HCT116 (cell line): ENCODE data around the gene KRCC1. TPM values are rescaled to one million over a fixed set of nuclear protein-coding genes. Genes with fewer than 3 reads are reported as not detected.

Experiments
- ATAC-seq: fragments of 200-7000 bp; cut with Tn5 transposase; 2 replicates; pipeline ENCODE4 v1.9.1; 2020; ENCODE audit warnings: mild to moderate bottlenecking, moderate library complexity
- BruUV-seq: library from RNA; stranded (reverse); fragments of 400-500 nt; replicated peaks from 2 replicates; lab custom pipeline; 2021; lab: Mats Ljungman, UMichigan
- CTCF ChIA-PET: fragments of 300-600 bp; sonication (Branson Sonifier 250); formaldehyde crosslinking; loops from one replicate; lab custom pipeline; 2021; ENCODE audit warnings: antibody characterized with exemption; lab: Charles Lee
- POLR2A ChIA-PET: fragments of 300-600, 350-600 bp; sonication (Branson Sonifier 250); formaldehyde crosslinking; loops from one replicate; lab custom pipeline; 2021; ENCODE audit warnings: antibody characterized with exemption; lab: Charles Lee
- RAD21 ChIA-PET, 2 experiments: fragments of 300-600 bp; sonication (Branson Sonifier 250); formaldehyde crosslinking; loops; one replicate each; lab custom pipeline; 2023; ENCODE audit warnings: low total read pairs in 2 of 2; ENCODE audit not compliant: uncharacterized antibody in 2 of 2, unreplicated experiment in 2 of 2, low non-redundant PET in 1 of 2; lab: Charles Lee
- DNase-seq: peaks from one replicate; pipeline ENCODE4 v3.0.0-alpha.2; 2010; ENCODE audit warnings: low read depth, low spot score
- H2AFZ ChIP-seq: fragments of 200-600 bp; shearing (Covaris generic), sonication (generic); 2 replicates; pipeline ENCODE4 v1.6.1; 2017; ENCODE audit warnings: low read depth, mixed run types, mixed read lengths, antibody characterized with exemption, low read length; ENCODE audit not compliant: poor library complexity, severe bottlenecking
- H3K27ac ChIP-seq: 2 replicates; pipeline ENCODE4 v1.5.1; 2012; ENCODE audit warnings: low read depth, low read length
- H3K27me3 ChIP-seq: fragments of 200-600 bp; sonication (generic); 2 replicates; pipeline ENCODE4 v1.6.1; 2016; ENCODE audit warnings: mixed run types, low read length, mixed read lengths; ENCODE audit not compliant: insufficient read depth
- H3K36me3 ChIP-seq, 2 experiments: fragments of 200-500 bp in 1 of 2; fragments of 200-600 bp in 1 of 2; sonication (Bioruptor generic) in 1 of 2; sonication (generic) in 1 of 2; 2 replicates each; pipeline versions ENCODE4 v1.5.1 to v1.6.1; 2014 to 2016; ENCODE audit warnings: low read length in 2 of 2, inconsistent platforms in 1 of 2, mixed read lengths in 1 of 2, mixed run types in 1 of 2; ENCODE audit not compliant: insufficient read depth in 2 of 2, control insufficient read depth in 1 of 2
- H3K4me1 ChIP-seq, 2 experiments: fragments of 200-600 bp in 1 of 2; sonication (generic) in 1 of 2; 2 replicates each; pipeline versions ENCODE4 v1.5.1 to v1.6.1; 2012 to 2017; ENCODE audit warnings: low read length in 2 of 2, inconsistent platforms in 1 of 2, mild to moderate bottlenecking in 1 of 2, mixed read lengths in 1 of 2, mixed run types in 1 of 2, moderate library complexity in 1 of 2; ENCODE audit not compliant: insufficient read depth in 2 of 2, control insufficient read depth in 1 of 2
- H3K4me2 ChIP-seq: fragments of 200-600 bp; sonication (generic); 2 replicates; pipeline ENCODE4 v1.6.1; 2017; ENCODE audit warnings: mixed run types, low read length, mixed read lengths
- H3K4me3 ChIP-seq, 2 experiments: fragments of 200-600 bp in 1 of 2; sonication (generic) in 1 of 2; replicated peaks in 1 of 2; 2 replicates each; pipeline ENCODE4 v1.5.1; 2011 to 2016; ENCODE audit warnings: low read length in 2 of 2, control low read depth in 1 of 2, low read depth in 1 of 2, mild to moderate bottlenecking in 1 of 2, mixed read lengths in 1 of 2, mixed run types in 1 of 2
- H3K79me2 ChIP-seq: fragments of 200-600 bp; sonication (generic); 2 replicates; pipeline ENCODE4 v1.6.1; 2017; ENCODE audit warnings: mild to moderate bottlenecking, mixed run types, low read length, moderate library complexity, mixed read lengths; ENCODE audit not compliant: insufficient read depth
- H3K9ac ChIP-seq: fragments of 200-600 bp; sonication (generic); 2 replicates; pipeline ENCODE4 v1.6.1; 2016; ENCODE audit warnings: low read length, mixed read lengths
- H3K9me2 ChIP-seq: fragments of 200-600 bp; sonication (generic), shearing (Covaris generic); 2 replicates; pipeline ENCODE4 v1.6.1; 2017; ENCODE audit warnings: mixed run types, mild to moderate bottlenecking, moderate library complexity; ENCODE audit not compliant: insufficient read depth
- H3K9me3 ChIP-seq, 2 experiments: fragments of 200-500 bp in 1 of 2; fragments of 200-600 bp in 1 of 2; sonication (Bioruptor generic) in 1 of 2; sonication (generic) in 1 of 2; 2 replicates each; pipeline ENCODE4 v1.6.1; 2014 to 2017; ENCODE audit warnings: low read length in 2 of 2, mixed read lengths in 2 of 2, inconsistent platforms in 1 of 2, low read depth in 1 of 2, mild to moderate bottlenecking in 1 of 2, mixed run types in 1 of 2, moderate library complexity in 1 of 2; ENCODE audit not compliant: control insufficient read depth in 1 of 2, insufficient read depth in 1 of 2
- H4K20me1 ChIP-seq: fragments of 200-600 bp; sonication (generic), shearing (Covaris generic); 2 replicates; pipeline ENCODE4 v1.6.1; 2017; ENCODE audit warnings: mixed run types, mild to moderate bottlenecking, moderate library complexity; ENCODE audit not compliant: insufficient read depth
- ATF3 ChIP-seq: IDR thresholded peaks from 2 replicates; pipeline ENCODE4 v1.6.1; 2012
- CEBPB ChIP-seq: IDR thresholded peaks from 2 replicates; pipeline ENCODE4 v1.6.1; 2012; ENCODE audit warnings: low read depth
- CTCF ChIP-seq, 3 experiments: fragments of 200-600 bp in 1 of 3; sonication (generic) in 1 of 3; IDR thresholded peaks in 2 of 3; conservative IDR thresholded peaks in 1 of 3; 2 replicates each; pipeline ENCODE4 v1.5.1; 2012 to 2017; ENCODE audit warnings: low read depth in 2 of 3, low read length in 2 of 3, antibody characterized with exemption in 1 of 3, borderline replicate concordance in 1 of 3, control low read depth in 1 of 3, mild to moderate bottlenecking in 1 of 3, mixed read lengths in 1 of 3, mixed run types in 1 of 3, moderate library complexity in 1 of 3; ENCODE audit not compliant: insufficient read depth in 1 of 3
- ELF1 ChIP-seq: IDR thresholded peaks from 2 replicates; pipeline ENCODE4 v1.6.1; 2012; ENCODE audit warnings: low read depth, borderline replicate concordance
- EZH2 ChIP-seq: fragments of 200-600 bp; sonication (generic); IDR thresholded peaks from 2 replicates; pipeline ENCODE4 v1.6.1; 2017; ENCODE audit warnings: antibody characterized with exemption, mixed run types
- EZH2phosphoT487 ChIP-seq: fragments of 200-600 bp; IDR thresholded peaks from 2 replicates; pipeline ENCODE4 v1.6.1; 2018; ENCODE audit warnings: antibody characterized with exemption, borderline replicate concordance
- MAX ChIP-seq: IDR thresholded peaks from 2 replicates; pipeline ENCODE4 v1.6.1; 2012
- POLR2A ChIP-seq: IDR thresholded peaks from 2 replicates; pipeline ENCODE4 v1.7.0; 2011; ENCODE audit warnings: borderline replicate concordance; ENCODE audit not compliant: insufficient read depth, insufficient read length; ENCODE audit errors: extremely low read depth
- POLR2AphosphoS5 ChIP-seq: IDR thresholded peaks from 2 replicates; pipeline ENCODE4 v1.6.1; 2011; ENCODE audit warnings: mild to moderate bottlenecking, low read depth, low read length, moderate library complexity
- RAD21 ChIP-seq: IDR thresholded peaks from 2 replicates; pipeline ENCODE4 v1.6.1; 2012; ENCODE audit warnings: low read depth, mild to moderate bottlenecking
- REST ChIP-seq: IDR thresholded peaks from 2 replicates; pipeline ENCODE4 v1.6.1; 2012; ENCODE audit warnings: low read depth
- SIN3A ChIP-seq: IDR thresholded peaks from 2 replicates; pipeline ENCODE4 v1.6.1; 2012; ENCODE audit warnings: low read depth
- SRF ChIP-seq: IDR thresholded peaks from 2 replicates; pipeline ENCODE4 v1.6.1; 2012; ENCODE audit warnings: low read depth
- TCF7L2 ChIP-seq: IDR thresholded peaks from 2 replicates; pipeline ENCODE4 v1.7.0; 2011; ENCODE audit warnings: borderline replicate concordance, inconsistent platforms; ENCODE audit not compliant: insufficient read depth, insufficient read length; ENCODE audit errors: extremely low read depth
- YY1 ChIP-seq: IDR thresholded peaks from 2 replicates; pipeline ENCODE4 v1.6.1; 2011; ENCODE audit warnings: low read length, low read depth, moderate library complexity, mild to moderate bottlenecking; ENCODE audit not compliant: insufficient replicate concordance; ENCODE audit errors: extremely low read depth
- ZFX ChIP-seq: fragments of 450-650 bp; IDR thresholded peaks from 2 replicates; pipeline ENCODE4 v1.6.1; 2017
- ZNF274 ChIP-seq: fragments of 200-500 bp; sonication (Bioruptor generic); IDR thresholded peaks from 2 replicates; pipeline ENCODE4 v1.6.1; 2014; ENCODE audit warnings: mild to moderate bottlenecking, low read depth, low read length, inconsistent platforms
- intact Hi-C: fragments of 100-400 bp; cut with micrococcal nuclease; formaldehyde crosslinking; loops from 2 replicates; pipeline ENCODE4 v1.10.0; 2022
- total RNA-seq: library from RNA; stranded (reverse); gene quantifications from one replicate; pipeline ENCODE4 v1.2.1, GENCODE V29; 2021; ENCODE audit not compliant: unreplicated experiment

The KRCC1 gene
- total RNA-seq, 1 experiment from 2014 or later = 5.8 TPM

GRCh38 chr2:88022669-88022921 lies 33.0 kb downstream of the KRCC1 start:
- DNase-seq = no peak
- peaks cover 0 to 2% of the 10 kb centered on the region in 2 experiments; a peak in 1 of 4 replicates for H3K4me1 ChIP-seq
- no peaks in the 10 kb centered on the region for H4K20me1 ChIP-seq
- POLR2A ChIA-PET = no interaction called here
- H3K4me3 ChIP-seq = no peak overlapping the region
- H3K4me2 ChIP-seq = no peak overlapping the region
- H3K27ac ChIP-seq = no peak overlapping the region
- H3K9me2 ChIP-seq = no peaks in the 10 kb centered on the region
- no peaks in the 10 kb centered on the region for H3K27me3 ChIP-seq
- H3K9me3 ChIP-seq = no peaks in the 10 kb centered on the region
- no peaks in the 10 kb centered on the region for H3K79me2 ChIP-seq
- TF ChIP-seq CEBPB = no peak
- TF ChIP-seq EZH2phosphoT487 = no peak
- TF ChIP-seq ZNF274 = no peak
- no peak for TF ChIP-seq ZFX
- TF ChIP-seq ATF3 = no peak
- no peak for TF ChIP-seq CTCF (IDR thresholded peaks at IDR 0.05 in 2 of 3, conservative IDR thresholded peaks at IDR 0.05 in 1 of 3; ENCODE audit: borderline replicate concordance in 1 of 3, insufficient read depth in 1 of 3, low read depth in 2 of 3, low read length in 2 of 3)
- TF ChIP-seq REST = no peak
- TF ChIP-seq RAD21 = no peak
- no peak for TF ChIP-seq SIN3A
- TF ChIP-seq POLR2A = no peak
- TF ChIP-seq ELF1 = no peak
- no peak for TF ChIP-seq MAX
- no peak for TF ChIP-seq POLR2AphosphoS5
- no peak for TF ChIP-seq EZH2
- no peak for TF ChIP-seq YY1
- TF ChIP-seq TCF7L2 = no peak
- no peak for TF ChIP-seq SRF
- TF ChIP-seq, all 23 proteins: peak for 0
- intact Hi-C loops = no loop called here
- BruUV-seq = no TSS peak
- no peak for ATAC-seq
- no peaks in the 10 kb centered on the region for H3K36me3 ChIP-seq
- ChIA-PET RAD21 (no interaction called here), CTCF (no interaction called here)
- no peak overlapping the region for H2AFZ ChIP-seq
- no peak overlapping the region for H3K9ac ChIP-seq
